ENCODE data around the gene GOLGA8M. TPM values are rescaled to one million over a fixed set of nuclear protein-coding genes. Genes with fewer than 3 reads are reported as not detected.
"Not testable (repeated sequence)": the region's sequence is repeated elsewhere in the genome, so short reads cannot be mapped to it uniquely, and the experiment has no call there.

The GOLGA8M gene
- total RNA-seq, 1 donor from 2014 or later = 0.96 TPM

DNA sequence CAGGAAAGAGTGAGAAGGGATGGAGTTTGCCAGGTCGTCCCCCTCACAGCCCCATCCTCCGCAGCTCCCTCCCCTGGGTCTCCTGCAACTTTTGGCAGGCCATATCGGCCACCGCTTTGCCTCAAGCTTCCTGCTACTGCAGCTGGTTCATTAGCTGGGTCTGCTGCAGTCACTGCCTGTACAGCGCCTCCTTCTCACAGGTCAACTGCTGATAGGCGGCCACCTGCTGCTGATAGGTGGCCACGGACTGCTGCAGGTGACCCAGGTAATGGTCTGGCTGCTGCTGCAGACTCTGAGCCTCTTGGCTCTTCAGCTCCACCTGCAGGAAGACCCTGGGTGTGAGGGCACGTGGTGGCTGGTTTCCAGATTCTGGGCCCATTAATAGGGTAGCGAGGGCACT is 8.3 kb downstream of the GOLGA8M start:
- H3K9me3 Mint-ChIP-seq; H3K36me3 Mint-ChIP-seq (ENCODE audit: low read depth); H3K4me1 Mint-ChIP-seq (ENCODE audit: low read depth); DNase-seq (ENCODE audit: low spot score); H3K27ac Mint-ChIP-seq; intact Hi-C loops (cut with micrococcal nuclease); H3K27me3 Mint-ChIP-seq (ENCODE audit: low read depth); H3K4me3 Mint-ChIP-seq (ENCODE audit: low read depth): not testable (repeated sequence)

DNA sequence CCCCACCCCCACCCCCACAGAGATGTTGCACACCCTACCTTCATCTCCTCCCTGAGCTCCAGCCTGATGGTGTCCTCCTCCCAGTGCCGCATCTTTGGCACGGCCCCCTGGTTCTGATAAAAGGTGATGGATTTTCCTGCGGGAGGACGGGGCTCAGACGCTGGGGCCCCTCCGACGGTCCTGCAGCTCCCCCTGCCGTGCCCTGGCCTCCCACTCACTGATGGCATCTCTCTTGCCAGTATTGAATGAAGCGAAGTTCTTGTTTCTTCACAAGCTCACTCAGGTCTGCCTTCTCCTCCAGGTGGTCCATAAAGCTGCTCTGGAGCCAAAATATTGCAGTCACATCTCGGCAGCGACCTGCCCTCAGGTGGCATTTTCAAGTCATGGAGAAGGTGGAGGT is 9.8 kb downstream of the GOLGA8M start:
- H3K4me3 Mint-ChIP-seq (ENCODE audit: low read depth); H3K9me3 Mint-ChIP-seq; intact Hi-C loops (cut with micrococcal nuclease); H3K4me1 Mint-ChIP-seq (ENCODE audit: low read depth); H3K27me3 Mint-ChIP-seq (ENCODE audit: low read depth); H3K36me3 Mint-ChIP-seq (ENCODE audit: low read depth); H3K27ac Mint-ChIP-seq; DNase-seq (ENCODE audit: low spot score): not testable (repeated sequence)

DNA sequence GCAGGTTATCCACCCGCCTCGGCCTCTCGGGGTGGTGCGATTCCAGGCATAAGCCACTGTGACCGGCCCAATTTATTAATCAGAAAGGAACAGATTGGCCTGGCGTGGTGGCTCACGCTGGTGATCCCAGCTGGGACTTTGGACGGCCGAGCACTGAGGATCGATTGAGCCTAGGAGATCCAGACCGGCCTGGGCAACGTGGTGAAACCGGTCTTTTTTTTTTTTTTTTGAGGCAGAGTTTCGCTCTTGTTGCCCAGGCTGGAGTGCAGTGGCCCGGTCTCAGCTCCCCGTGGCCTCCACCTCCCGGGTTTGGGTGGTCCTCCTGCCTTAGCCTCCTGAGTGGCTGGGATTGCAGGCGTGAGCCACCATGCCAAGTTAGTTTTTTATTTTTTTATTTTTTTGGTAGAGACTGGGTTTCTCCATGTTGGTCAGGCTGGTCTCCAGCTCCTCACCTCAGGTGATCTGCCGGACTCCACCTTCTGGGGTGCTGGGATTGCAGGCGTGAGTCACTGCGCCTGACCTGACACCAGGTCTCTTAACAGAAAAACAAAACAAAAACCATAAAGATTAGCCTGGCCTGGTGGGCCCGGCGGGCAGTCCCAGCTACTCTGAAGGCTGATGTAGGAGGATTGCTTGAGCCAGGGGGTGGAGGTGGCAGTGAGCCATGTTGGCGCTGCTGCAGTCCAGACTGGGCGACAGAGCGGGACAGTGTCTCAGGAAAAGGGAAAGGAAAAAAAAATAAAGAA is 18.0 kb downstream of the GOLGA8M start:
- H3K36me3 Mint-ChIP-seq (ENCODE audit: low read depth); H3K4me3 Mint-ChIP-seq (ENCODE audit: low read depth); H3K27ac Mint-ChIP-seq; intact Hi-C loops (cut with micrococcal nuclease); H3K9me3 Mint-ChIP-seq; H3K4me1 Mint-ChIP-seq (ENCODE audit: low read depth); DNase-seq (ENCODE audit: low spot score): not testable (repeated sequence)
- peaks cover 11% of the 10 kb centered on the region for H3K27me3 Mint-ChIP-seq (ENCODE audit: low read depth)

DNA sequence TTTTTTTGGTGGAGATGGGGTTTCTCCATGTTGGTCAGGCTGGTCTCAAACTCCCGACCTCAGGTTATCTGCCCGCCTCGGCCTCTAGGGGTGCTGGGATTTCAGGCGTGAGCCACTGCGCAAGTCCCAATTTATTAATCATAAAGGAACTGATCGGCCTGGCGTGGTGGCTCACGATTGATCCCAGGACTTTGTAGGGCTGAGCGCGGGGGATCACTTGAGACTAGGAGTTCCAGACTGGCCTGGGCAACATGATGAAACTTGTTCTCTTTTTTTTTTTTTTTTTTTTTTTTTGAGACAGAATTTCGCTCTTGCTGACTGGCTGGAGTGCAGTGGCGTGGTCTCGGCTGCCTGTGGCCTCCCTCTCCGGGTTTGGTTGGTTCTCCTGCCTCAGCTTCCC is 19.2 kb downstream of the GOLGA8M start:
- intact Hi-C loops (cut with micrococcal nuclease); H3K4me3 Mint-ChIP-seq (ENCODE audit: low read depth); H3K9me3 Mint-ChIP-seq; H3K27ac Mint-ChIP-seq; H3K4me1 Mint-ChIP-seq (ENCODE audit: low read depth); DNase-seq (ENCODE audit: low spot score); H3K36me3 Mint-ChIP-seq (ENCODE audit: low read depth): not testable (repeated sequence)
- H3K27me3 Mint-ChIP-seq (ENCODE audit: low read depth) = peaks cover 11% of the 10 kb centered on the region

- H3K27ac Mint-ChIP-seq; H3K9me3 Mint-ChIP-seq; H3K27me3 Mint-ChIP-seq (ENCODE audit: low read depth); H3K4me1 Mint-ChIP-seq (ENCODE audit: low read depth); H3K36me3 Mint-ChIP-seq (ENCODE audit: low read depth); intact Hi-C loops (cut with micrococcal nuclease); DNase-seq (ENCODE audit: low spot score); H3K4me3 Mint-ChIP-seq (ENCODE audit: low read depth): not testable (repeated sequence)
These were observed 38.7 kb downstream of the GOLGA8M start for GRCh38 chr15:28673533-28673932.

- H3K27ac Mint-ChIP-seq; H3K9me3 Mint-ChIP-seq; intact Hi-C loops (cut with micrococcal nuclease); H3K4me1 Mint-ChIP-seq (ENCODE audit: low read depth); H3K36me3 Mint-ChIP-seq (ENCODE audit: low read depth); H3K4me3 Mint-ChIP-seq (ENCODE audit: low read depth); DNase-seq (ENCODE audit: low spot score); H3K27me3 Mint-ChIP-seq (ENCODE audit: low read depth): not testable (repeated sequence)
These were observed 40.1 kb downstream of the GOLGA8M start for GRCh38 chr15:28672122-28672521.

- H3K27me3 Mint-ChIP-seq (ENCODE audit: low read depth); H3K4me1 Mint-ChIP-seq (ENCODE audit: low read depth); H3K9me3 Mint-ChIP-seq; intact Hi-C loops (cut with micrococcal nuclease); H3K36me3 Mint-ChIP-seq (ENCODE audit: low read depth); H3K4me3 Mint-ChIP-seq (ENCODE audit: low read depth); H3K27ac Mint-ChIP-seq; DNase-seq (ENCODE audit: low spot score): not testable (repeated sequence)
These were observed 45.8 kb downstream of the GOLGA8M start for GRCh38 chr15:28666402-28666801.

- H3K9me3 Mint-ChIP-seq; intact Hi-C loops (cut with micrococcal nuclease): not testable (repeated sequence)
These were observed 47.6 kb downstream of the GOLGA8M start for GRCh38 chr15:28664575-28664974.

DNA sequence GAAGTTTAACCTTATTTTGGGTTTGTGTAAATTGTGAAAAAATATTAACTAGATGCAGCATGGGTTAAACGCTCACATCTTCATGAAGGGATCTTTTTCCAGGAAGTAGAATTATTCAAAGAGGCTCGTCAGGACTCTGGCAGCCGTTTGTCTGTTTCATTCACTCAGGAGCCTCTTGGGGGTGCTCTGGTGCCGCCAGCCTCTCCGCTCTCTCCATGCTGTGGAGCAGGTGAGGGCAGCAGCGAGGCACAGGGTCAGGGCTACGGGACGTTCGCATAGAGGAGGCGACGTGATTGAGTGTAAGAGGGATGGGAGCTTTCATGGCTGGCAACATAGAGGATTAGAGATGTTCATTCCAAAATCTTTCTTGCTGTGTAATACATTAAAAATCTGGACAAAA is 48.5 kb downstream of the GOLGA8M start:
- H3K9me3 Mint-ChIP-seq; H3K36me3 Mint-ChIP-seq (ENCODE audit: low read depth); H3K4me1 Mint-ChIP-seq (ENCODE audit: low read depth); intact Hi-C loops (cut with micrococcal nuclease); H3K27me3 Mint-ChIP-seq (ENCODE audit: low read depth); H3K27ac Mint-ChIP-seq; H3K4me3 Mint-ChIP-seq (ENCODE audit: low read depth); DNase-seq (ENCODE audit: low spot score): not testable (repeated sequence)

More at GRCh38 chr15:28664575-28664974, 47.6 kb downstream of the GOLGA8M start:
- not testable (repeated sequence) for H3K27ac Mint-ChIP-seq; H3K27me3 Mint-ChIP-seq (ENCODE audit: low read depth); DNase-seq (ENCODE audit: low spot score); H3K36me3 Mint-ChIP-seq (ENCODE audit: low read depth); H3K4me3 Mint-ChIP-seq (ENCODE audit: low read depth); H3K4me1 Mint-ChIP-seq (ENCODE audit: low read depth)

DNA sequence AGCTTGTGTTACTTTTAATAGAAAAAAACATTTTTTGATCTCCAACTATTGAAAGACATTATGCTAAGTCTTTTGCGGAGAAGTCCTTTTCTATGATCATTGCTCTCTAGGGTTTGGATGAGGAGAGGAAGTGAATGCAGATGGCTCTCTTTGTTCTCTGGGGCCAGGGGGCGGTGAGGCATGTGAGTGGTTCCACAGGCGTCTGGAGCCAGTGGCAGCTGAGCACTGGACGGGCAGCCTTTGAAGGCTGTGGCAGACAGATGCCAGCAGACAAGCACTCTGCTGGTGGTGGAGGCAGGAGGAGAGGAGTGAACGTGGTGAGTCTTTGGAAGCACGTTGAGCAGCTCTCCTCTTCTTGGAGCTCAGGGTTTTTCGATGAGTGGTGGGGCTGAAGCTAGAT is 51.5 kb downstream of the GOLGA8M start:
- DNase-seq (ENCODE audit: low spot score); H3K36me3 Mint-ChIP-seq (ENCODE audit: low read depth); intact Hi-C loops (cut with micrococcal nuclease); H3K4me3 Mint-ChIP-seq (ENCODE audit: low read depth); H3K9me3 Mint-ChIP-seq; H3K27me3 Mint-ChIP-seq (ENCODE audit: low read depth); H3K27ac Mint-ChIP-seq; H3K4me1 Mint-ChIP-seq (ENCODE audit: low read depth): not testable (repeated sequence)

DNA sequence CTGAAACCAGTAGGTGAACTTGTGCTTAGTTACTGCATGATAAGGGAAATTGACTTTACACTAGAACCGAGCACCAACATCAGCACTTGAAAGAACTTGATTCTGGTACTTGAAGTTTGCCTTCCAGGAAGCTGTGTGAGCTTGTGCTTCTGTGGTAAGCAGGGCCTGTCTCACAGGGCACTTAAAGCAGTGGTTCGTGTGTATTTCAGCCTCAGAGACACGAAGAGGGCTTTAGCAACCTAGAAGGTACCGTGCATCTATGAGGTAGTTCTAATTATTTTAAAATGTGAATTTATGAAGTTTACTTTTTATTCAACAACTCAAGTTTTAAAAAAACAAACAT is 56.2 kb downstream of the GOLGA8M start:
- DNase-seq (ENCODE audit: low spot score); H3K4me1 Mint-ChIP-seq (ENCODE audit: low read depth); H3K27me3 Mint-ChIP-seq (ENCODE audit: low read depth); intact Hi-C loops (cut with micrococcal nuclease); H3K9me3 Mint-ChIP-seq; H3K36me3 Mint-ChIP-seq (ENCODE audit: low read depth); H3K4me3 Mint-ChIP-seq (ENCODE audit: low read depth); H3K27ac Mint-ChIP-seq: not testable (repeated sequence)

- H3K4me3 Mint-ChIP-seq (ENCODE audit: low read depth); H3K9me3 Mint-ChIP-seq; H3K27ac Mint-ChIP-seq; H3K4me1 Mint-ChIP-seq (ENCODE audit: low read depth); DNase-seq (ENCODE audit: low spot score); H3K27me3 Mint-ChIP-seq (ENCODE audit: low read depth); intact Hi-C loops (cut with micrococcal nuclease); H3K36me3 Mint-ChIP-seq (ENCODE audit: low read depth): not testable (repeated sequence)
These were observed 56.7 kb downstream of the GOLGA8M start for GRCh38 chr15:28655329-28656017.

- H3K27me3 Mint-ChIP-seq (ENCODE audit: low read depth); H3K4me3 Mint-ChIP-seq (ENCODE audit: low read depth); DNase-seq (ENCODE audit: low spot score); intact Hi-C loops (cut with micrococcal nuclease); H3K4me1 Mint-ChIP-seq (ENCODE audit: low read depth); H3K27ac Mint-ChIP-seq; H3K9me3 Mint-ChIP-seq; H3K36me3 Mint-ChIP-seq (ENCODE audit: low read depth): not testable (repeated sequence)
These were observed 58.0 kb downstream of the GOLGA8M start for GRCh38 chr15:28654194-28654593.
